Measurements from ENCODE around the gene MFSD1.
"Not testable (repeated sequence)": the region's sequence is repeated elsewhere in the genome, so short reads cannot be mapped to it uniquely, and the experiment has no call there.

Gene MFSD1

GRCh38 chr3:158776531-158776930 lies 25.3 kb upstream of the MFSD1 start:
- no peak for DNase-seq

GRCh38 chr3:158777161-158777873 lies 24.5 kb upstream of the MFSD1 start:
- DNase-seq: no peak

DNA sequence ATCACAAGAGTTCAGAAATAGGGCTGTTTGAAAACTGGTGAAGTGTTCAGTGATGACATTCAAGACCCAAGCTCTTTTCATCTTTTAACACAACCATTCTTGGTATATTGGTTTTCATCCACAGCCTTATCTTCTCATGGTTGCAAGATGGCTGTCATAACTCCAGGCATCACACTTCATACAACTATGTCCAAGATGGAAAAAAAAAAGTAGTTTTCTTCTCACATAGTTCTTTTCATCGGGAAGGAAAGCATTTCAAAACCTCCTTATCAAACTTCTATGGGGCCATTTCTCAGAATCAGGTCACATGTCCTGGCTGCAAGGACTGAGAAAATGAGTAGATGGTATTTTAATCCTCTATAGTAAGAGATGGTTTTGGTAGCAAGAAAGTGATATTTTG lies 21.1 kb upstream of the MFSD1 start:
- no peak for DNase-seq

- DNase-seq: no peak
Measured at GRCh38 chr3:158781191-158781590, 20.7 kb upstream of the MFSD1 start.

DNA sequence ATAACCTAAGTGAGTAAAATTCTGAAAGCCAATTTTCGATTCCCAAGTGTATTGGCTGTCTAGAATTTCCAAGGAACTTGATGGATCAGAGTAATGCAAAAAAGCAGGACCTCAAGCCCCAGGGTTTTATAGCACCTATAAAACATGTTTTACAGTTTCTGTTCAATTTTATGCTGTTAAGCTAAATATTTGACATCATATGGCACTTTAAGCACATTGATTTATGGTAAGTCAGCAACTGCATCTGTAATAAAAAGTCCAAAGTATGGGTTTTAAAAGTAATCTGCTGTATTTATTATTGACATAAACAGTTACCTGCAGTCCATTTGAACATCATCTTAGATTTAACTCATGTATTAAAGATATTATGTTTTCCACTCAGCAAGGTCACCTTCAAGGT lies 20.0 kb upstream of the MFSD1 start:
- no peak for DNase-seq

DNA sequence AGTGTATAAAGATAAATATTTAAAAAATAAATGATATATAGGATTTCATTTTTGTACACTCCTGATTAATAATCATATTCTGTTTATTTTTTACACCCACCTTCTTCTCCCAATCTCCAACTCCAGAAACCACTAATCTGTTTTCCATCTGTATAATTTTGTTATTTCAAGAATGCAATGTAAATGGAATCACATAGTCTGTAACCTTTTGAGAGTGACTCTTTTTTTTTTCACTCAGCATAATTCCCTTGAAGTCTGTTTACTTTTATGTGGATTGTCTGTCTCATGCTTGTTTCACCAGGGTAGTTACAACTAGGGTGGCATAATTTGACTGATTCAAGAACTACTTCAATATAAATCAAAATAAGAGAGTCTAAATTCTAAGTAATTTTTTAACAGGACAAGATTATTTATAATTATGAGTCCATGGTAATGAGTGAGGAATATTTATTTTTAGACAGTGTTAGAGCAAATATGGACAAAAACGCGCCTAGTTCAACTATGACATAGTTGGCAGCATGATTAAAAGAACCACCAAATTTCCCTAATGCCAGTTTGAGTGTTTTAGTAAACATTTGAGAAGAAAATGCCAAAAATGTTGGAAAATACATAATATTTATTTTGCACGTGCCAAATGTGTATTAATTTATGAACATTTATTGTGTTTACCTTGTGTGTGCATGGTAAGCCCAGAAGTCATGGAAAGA lies 19.4 kb upstream of the MFSD1 start:
- DNase-seq: no peak

DNA sequence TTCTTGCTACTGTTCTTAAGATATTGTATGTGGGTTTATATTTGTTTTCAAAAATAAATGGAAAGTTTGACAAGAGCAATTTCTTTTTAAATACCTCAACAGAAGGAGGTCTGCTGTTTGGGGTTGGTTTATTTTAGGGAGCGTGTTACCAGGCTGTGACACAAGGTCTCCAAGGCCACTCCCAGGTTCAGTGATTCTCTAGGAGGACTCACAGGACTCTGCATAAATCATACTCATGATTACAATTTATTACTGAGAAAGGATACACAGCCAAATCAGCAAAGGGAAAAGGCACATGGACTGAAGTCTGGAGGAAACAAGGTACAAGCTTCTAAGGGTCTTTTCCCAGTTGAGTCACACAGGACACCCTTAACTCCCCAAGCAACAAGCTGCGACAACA lies 18.8 kb upstream of the MFSD1 start:
- DNase-seq: no peak

GRCh38 chr3:158785972-158786371 lies 15.9 kb upstream of the MFSD1 start:
- no peak for DNase-seq

GRCh38 chr3:158788446-158788845 lies 13.4 kb upstream of the MFSD1 start:
- no peak for DNase-seq

DNA sequence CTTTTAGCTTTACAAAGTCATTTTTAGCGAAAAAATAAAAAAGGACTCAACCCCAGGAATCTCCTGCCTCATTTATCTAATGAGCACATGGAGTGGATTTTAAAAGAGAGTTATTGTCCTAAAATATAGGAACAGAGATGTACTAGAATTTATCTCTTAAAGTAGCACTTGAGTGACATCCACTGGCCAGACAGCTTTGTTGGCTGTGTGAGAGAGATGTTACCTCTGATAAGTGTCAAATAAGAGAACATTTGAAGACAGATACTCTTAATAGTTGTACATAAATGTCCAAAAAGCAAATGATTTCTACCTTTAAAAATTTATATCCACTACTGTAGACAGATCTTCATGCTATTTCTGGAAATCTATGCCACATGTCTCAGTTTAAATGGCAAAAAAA lies 12.3 kb upstream of the MFSD1 start:
- peak; percentile 89 for DNase-seq

DNA sequence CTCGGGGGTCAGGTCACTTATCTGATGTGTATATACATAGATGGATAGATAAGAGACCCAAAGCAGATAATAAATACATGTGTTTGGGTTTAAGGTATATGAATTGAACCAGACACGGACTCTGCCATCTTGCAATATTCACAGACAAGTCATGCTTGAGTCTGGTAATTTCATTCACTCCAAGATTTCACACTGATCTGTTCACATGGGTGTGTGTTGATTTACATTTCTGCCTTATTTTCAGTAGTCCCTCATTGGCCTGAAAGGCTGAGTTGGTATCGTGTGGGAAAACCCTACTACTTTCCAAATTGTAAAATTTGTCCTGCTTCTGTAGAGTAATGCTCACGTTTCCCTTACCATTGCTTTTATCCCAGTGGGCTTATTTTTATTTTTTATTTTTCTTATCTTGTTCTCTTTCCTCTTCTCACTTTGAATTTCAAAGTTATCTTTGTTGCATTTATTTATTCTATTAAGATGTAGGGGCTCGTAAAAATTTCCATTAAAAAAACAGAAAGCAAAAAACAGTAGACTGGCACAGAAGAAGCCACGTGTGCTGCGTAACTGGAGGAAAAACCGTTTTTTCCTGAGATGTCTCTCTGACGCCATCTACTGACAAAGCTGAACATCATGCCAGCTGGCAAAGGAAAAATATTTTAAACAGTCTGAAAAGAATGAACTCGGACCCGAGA lies 10.8 kb upstream of the MFSD1 start:
- DNase-seq: peak; percentile 93

- not testable (repeated sequence) for DNase-seq
Measured at GRCh38 chr3:158791590-158791920, 10.3 kb upstream of the MFSD1 start.

DNA sequence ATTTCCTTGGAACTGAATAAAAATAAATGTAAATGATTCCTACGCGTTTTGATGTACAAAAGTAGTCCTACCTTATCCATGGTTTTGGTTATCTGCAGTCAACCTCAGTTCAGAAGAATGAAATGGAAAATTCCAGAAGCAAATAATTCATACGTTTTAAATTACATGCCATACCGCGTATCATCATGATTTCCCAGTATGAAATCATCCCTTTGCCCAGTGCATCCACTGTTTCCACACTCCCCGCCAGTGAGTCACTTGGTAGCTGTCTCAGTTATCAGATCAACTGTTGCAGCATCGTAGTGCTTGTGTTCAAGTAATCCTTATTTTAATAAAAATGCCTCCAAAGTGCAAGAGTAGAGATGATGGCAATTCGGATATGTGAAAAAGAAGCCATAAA lies 9.1 kb upstream of the MFSD1 start:
- DNase-seq: peak; percentile 35

- DNase-seq: no peak
Measured at GRCh38 chr3:158794206-158794605, 7.6 kb upstream of the MFSD1 start.

GRCh38 chr3:158794936-158795518 lies 6.8 kb upstream of the MFSD1 start:
- DNase-seq: peak; percentile 83

DNA sequence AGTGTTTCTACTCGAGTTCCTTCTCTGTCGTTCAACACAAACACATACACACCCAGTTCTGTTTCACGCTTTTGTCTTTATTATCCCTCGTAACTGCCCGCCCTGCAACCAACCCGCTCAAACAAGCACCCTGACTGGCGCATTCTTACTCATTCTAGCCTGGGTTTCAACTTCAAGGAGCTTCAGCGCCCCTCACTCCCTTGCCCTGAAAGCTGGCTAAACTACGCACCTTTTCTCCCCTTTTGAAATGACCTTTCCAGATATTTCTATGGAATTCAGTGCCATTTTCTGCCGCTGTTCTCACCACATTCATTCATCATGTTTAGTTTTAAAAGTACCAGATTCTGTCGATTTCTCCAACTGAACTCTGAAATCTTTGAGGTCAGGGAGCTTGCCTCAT lies 653 bp upstream of the MFSD1 start:
- DNase-seq: no peak

DNA sequence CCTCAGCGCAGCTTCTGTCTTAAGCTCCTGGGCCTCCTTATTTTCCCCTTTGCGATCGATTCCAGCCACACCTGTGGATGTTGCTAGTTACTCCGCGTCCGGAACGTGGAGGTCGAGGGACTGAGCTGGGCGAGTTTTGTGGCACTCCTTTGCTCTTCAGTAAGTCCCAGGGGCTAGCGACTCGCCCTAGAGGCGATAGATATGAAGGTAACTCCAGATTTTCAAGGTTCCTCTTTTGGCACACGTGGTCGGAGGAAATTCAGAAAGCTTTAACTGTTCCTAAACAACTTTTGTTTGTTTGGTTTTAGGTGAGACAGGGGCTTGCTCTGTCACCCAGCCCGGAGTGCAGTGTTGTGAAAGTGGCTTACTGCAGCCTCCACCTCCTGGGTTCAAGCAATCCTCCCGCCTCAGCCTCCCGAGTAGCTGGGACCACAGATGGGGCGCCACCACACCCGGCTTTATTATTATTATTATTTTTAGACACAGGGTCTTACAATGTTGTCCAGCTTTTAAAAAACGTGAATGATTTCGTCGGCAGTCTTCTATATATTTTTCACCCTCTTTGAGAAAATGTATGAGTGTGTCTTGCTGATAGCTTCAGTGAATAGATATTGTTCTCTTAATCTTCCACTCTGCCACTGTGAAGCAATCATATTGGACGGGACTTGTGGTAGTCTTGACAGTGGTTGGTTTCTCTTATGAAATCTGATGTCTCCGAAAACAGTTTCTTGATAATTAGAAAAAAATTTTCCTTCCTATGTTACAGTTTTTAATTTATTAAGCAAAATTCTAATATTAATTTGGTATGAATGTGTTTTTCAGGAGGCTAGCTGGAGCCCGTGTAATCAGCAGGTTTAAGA lies 785 bp downstream of the MFSD1 start:
- peak; percentile 83 for DNase-seq

DNA sequence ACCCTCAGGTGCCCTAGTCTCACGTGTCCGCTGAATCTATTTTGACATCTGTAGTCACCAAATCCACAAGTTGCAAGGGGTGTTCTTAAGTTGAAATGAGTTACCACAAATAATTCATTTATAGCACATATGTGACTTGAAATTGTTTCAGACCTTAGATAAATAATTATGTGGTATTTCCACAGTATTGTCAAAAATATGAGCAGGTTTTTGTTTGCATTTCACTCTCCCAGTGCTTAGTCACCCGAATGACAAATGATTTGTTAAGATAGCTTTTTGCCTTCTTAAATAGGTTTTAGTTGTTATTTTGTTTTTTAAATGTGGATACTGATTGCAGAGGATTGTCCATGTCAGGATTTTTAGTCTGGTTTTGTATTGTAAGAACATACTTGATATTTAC lies 2.6 kb downstream of the MFSD1 start:
- DNase-seq: no peak

DNA sequence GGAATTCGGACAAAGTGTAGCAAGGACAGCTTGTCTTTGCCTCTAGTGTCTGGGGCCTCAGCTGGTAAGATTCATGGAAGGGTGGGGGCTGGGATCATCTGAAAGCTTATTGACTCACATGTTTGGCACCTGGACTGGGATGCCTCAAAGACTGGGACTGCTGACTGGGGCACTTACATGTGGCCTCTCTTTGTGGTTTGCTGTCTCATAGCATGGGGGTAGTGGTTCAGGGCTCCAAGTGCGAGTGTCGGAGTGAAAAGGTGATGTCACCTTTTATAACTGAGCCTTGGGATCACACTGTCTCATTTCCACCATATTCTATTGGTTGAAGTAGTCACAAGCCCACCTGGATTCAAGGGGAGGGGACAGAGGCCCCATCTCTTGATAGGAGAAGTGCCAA lies 6.8 kb downstream of the MFSD1 start:
- DNase-seq: peak; percentile 54

- DNase-seq: peak; percentile 91
Measured at GRCh38 chr3:158809642-158810041, 7.8 kb downstream of the MFSD1 start.

DNA sequence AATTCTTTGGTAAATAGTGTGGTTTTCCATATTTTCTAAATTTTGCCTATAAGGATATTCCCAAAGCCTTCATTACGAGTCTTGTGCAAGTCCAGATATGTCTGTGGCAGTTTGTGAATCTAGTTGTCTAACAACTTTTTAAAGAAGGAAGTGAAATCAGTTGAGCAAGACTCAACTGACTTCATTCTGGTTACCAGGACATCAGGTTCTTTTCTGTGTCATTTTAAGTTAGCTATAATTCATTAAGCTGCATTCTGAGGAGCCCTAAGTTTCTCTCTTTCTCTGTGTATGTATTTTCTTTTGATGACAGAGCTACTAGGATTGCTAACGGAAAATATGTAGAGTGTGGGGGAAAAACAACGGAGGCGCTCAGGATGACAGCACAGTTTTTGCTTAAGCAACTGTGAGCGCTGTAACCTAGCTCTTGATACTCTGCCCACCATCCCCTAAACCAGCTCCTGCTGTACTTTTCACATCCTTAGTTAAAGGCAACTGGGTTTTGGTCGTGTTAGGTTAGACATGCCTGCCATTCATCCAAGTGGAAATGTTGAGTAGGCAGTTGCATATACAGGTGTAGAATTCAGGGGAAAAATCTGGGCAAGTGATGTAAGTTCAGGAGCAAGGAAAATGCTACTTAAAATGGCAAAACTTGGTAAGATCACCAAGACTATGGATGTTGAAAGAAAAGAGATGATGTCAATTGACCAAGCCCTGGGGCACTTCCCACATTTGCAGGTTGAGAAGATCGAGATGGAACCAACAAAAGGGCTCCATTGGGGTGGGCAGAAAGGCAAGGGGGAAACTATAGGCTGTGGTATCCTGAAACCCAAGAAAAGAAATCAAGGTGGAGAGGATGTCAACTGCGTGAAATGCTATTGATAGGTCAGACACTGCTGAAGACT lies 9.2 kb downstream of the MFSD1 start:
- DNase-seq: peak; percentile 71

GRCh38 chr3:158819282-158819681 lies 17.4 kb downstream of the MFSD1 start:
- DNase-seq: peak; percentile 24
